M059J (cell line): ENCODE data around the gene AGRN. TPM values are rescaled to one million over a fixed set of nuclear protein-coding genes. Genes with fewer than 3 reads are reported as not detected.
"Not testable (repeated sequence)": the region's sequence is repeated elsewhere in the genome, so short reads cannot be mapped to it uniquely, and the experiment has no call there.

ENCODE experiments used
- DNase-seq: peaks from one replicate; pipeline ENCODE4 v3.0.0-alpha.2; 2012; ENCODE audit warnings: low read depth
- total RNA-seq: library from RNA; depleted of rRNA; stranded (reverse); fragments of >200 nt; shearing (Covaris generic); gene quantifications from 2 replicates; pipeline ENCODE4 v1.2.3, GENCODE V29; 2014; rRNA removed

The AGRN gene
- total RNA-seq, 1 experiment from 2014 or later: 282 TPM

GRCh38 chr1:1090424-1091343 is 70.8 kb downstream of the AGRN start:
- no peak for DNase-seq

GRCh38 chr1:1091344-1092148 is 71.6 kb downstream of the AGRN start:
- no peak for DNase-seq

GRCh38 chr1:1092149-1092855 is 72.4 kb downstream of the AGRN start:
- no peak for DNase-seq

- no peak for DNase-seq
Observed at GRCh38 chr1:1092894-1093609, 73.1 kb downstream of the AGRN start.

GRCh38 chr1:1093610-1093943 is 73.7 kb downstream of the AGRN start:
- no peak for DNase-seq

- no peak for DNase-seq
Observed at GRCh38 chr1:1094981-1095380, 75.1 kb downstream of the AGRN start.

GRCh38 chr1:1096136-1096535 is 76.2 kb downstream of the AGRN start:
- DNase-seq: not testable (repeated sequence)

- no peak for DNase-seq
Observed at GRCh38 chr1:1098681-1099421, 78.9 kb downstream of the AGRN start.

- DNase-seq: no peak
Observed at GRCh38 chr1:1099506-1100183, 79.7 kb downstream of the AGRN start.

- DNase-seq: no peak
Observed at GRCh38 chr1:1100296-1100695, 80.4 kb downstream of the AGRN start.

- no peak for DNase-seq
Observed at GRCh38 chr1:1101503-1101902, 81.6 kb downstream of the AGRN start.

- DNase-seq: peak; percentile 88
Observed at GRCh38 chr1:1104152-1104551, 84.2 kb downstream of the AGRN start.

Other genes starting within 250 kb of the AGRN start
- 30.5 and 59.8 TPM in 2 replicates for gene SAMD11, start 96.2 kb upstream of the AGRN start, total RNA-seq
- 60.1 and 102 TPM in 2 replicates for gene NOC2L, start 60.9 kb upstream of the AGRN start, total RNA-seq
- gene KLHL17, start 59.5 kb upstream of the AGRN start, total RNA-seq: 4.3 and 7.8 TPM in 2 replicates
- gene PLEKHN1, start 53.6 kb upstream of the AGRN start, total RNA-seq: 2.4 and 4.5 TPM in 2 replicates
- gene PERM1, start 38.0 kb upstream of the AGRN start, total RNA-seq: 0.37 and 1.0 TPM in 2 replicates
- 44.1 and 51.8 TPM in 2 replicates for gene HES4, start 20.0 kb upstream of the AGRN start, total RNA-seq
- 2,871 and 3,124 TPM in 2 replicates for gene ISG15, start 6.6 kb upstream of the AGRN start, total RNA-seq
- gene RNF223, start 54.2 kb downstream of the AGRN start, total RNA-seq: not detected in 2 replicates
- gene C1orf159, start 96.0 kb downstream of the AGRN start, total RNA-seq: 17.4 and 17.5 TPM in 2 replicates
- not detected in 2 replicates for gene TTLL10, start 153.8 kb downstream of the AGRN start, total RNA-seq
- gene TNFRSF18, start 186.5 kb downstream of the AGRN start, total RNA-seq: not detected in 2 replicates
- gene TNFRSF4, start 194.0 kb downstream of the AGRN start, total RNA-seq: not detected in 2 replicates
- gene SDF4, start 211.9 kb downstream of the AGRN start, total RNA-seq: 100 and 196 TPM in 2 replicates
- 17.4 and 30.1 TPM in 2 replicates for gene B3GALT6, start 212.1 kb downstream of the AGRN start, total RNA-seq
- not detected in 2 replicates for gene C1QTNF12, start 226.6 kb downstream of the AGRN start, total RNA-seq